Measurements from ENCODE around the gene HS3ST2.
A peak's percentile ranks its signal among the peaks of the same experiment; 100 is the strongest.

HS3ST2 gene

GRCh38 chr16:22898131-22898530 is 84.2 kb downstream of the HS3ST2 start:
- TF ChIP-seq TAF1 (IDR thresholded peaks at IDR 0.05; ENCODE audit: borderline replicate concordance, insufficient read depth, low read length): no peak
- TF ChIP-seq SIN3A (IDR thresholded peaks at IDR 0.05; ENCODE audit: borderline replicate concordance, insufficient read depth, low read length): no peak
- no peak for TF ChIP-seq POLR2AphosphoS5 (IDR thresholded peaks at IDR 0.05; ENCODE audit: low read depth, low read length)
- no peak for TF ChIP-seq REST (IDR thresholded peaks at IDR 0.05; ENCODE audit: insufficient read depth in 1 of 2, low read depth in 2 of 2, low read length in 2 of 2)
- no peak for TF ChIP-seq FOXP2 (optimal IDR thresholded peaks at IDR 0.05; ENCODE audit: borderline replicate concordance, extremely low read depth, extremely low read length, insufficient read depth)

DNA sequence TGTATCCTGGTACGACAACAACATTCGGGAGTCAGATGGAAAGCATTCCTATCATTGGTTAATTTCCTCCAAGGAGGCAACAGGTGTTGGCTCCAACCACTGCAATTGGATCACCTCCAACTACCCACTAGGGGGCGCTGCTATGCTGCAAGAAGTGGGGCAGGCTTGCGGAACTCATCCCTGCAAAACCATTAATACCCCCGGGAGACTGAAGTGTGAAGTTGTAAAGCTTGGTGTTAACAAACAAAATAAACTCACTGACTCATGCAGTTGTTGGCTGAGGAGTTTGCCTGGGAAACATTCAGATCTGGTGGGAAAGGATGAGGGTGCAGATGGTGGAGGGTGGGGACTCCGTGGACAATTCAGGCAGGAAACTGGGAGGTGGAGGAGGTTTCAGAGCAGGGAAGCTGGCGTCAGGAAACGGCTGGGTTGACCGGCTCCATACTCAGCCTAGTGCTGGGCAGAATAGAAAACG is 84.9 kb downstream of the HS3ST2 start:
- TF ChIP-seq POLR2AphosphoS5 (IDR thresholded peaks at IDR 0.05; ENCODE audit: low read depth, low read length) (no peak), FOXP2 (optimal IDR thresholded peaks at IDR 0.05; ENCODE audit: borderline replicate concordance, extremely low read depth, extremely low read length, insufficient read depth) (peak; percentile 68), REST (IDR thresholded peaks at IDR 0.05; ENCODE audit: insufficient read depth in 1 of 2, low read depth in 2 of 2, low read length in 2 of 2) (no peak), TAF1 (IDR thresholded peaks at IDR 0.05; ENCODE audit: borderline replicate concordance, insufficient read depth, low read length) (no peak)

DNA sequence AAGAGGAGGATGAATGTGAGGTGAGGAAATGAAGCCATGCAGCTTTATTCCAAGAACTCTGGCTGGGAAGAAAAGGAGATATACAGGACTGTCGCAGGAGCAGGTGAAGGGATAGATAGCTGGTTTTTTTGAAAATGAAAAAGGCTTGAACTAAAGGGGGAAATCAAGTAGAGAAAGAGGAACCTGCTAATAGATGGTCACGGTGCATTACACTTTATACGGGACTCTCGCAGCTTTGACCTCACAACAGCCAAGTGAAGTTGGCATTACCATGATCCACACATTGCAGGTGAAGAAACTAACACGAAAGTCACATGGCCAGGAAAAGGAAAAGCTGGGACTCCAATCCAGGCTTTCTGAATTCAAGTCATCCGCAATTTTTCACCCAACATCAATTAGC is 86.9 kb downstream of the HS3ST2 start:
- no peak for TF ChIP-seq SIN3A (IDR thresholded peaks at IDR 0.05; ENCODE audit: borderline replicate concordance, insufficient read depth, low read length)
- no peak for TF ChIP-seq TAF1 (IDR thresholded peaks at IDR 0.05; ENCODE audit: borderline replicate concordance, insufficient read depth, low read length)
- no peak for TF ChIP-seq POLR2AphosphoS5 (IDR thresholded peaks at IDR 0.05; ENCODE audit: low read depth, low read length)
- TF ChIP-seq REST (IDR thresholded peaks at IDR 0.05; ENCODE audit: insufficient read depth in 1 of 2, low read depth in 2 of 2, low read length in 2 of 2): no peak
- TF ChIP-seq FOXP2 (optimal IDR thresholded peaks at IDR 0.05; ENCODE audit: borderline replicate concordance, extremely low read depth, extremely low read length, insufficient read depth): no peak

DNA sequence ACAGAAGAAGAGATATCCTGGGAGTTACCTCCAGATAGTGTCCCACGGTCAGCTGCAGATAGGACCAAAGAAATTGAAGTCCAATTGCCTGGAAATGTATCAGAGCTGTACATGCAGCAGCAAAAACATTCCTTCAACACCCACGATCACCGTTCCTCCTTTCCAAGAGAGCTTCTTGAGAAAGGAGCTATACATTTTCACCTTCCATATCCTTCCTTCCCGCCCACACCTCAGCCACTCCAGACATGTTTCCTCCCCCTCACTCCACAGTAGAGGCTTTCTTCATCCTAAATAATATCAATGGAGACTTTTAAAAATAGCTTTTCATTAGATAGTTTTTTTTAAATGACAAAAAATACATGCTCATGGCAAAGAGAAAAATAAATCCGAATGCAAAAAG is 87.6 kb downstream of the HS3ST2 start:
- TF ChIP-seq SIN3A (IDR thresholded peaks at IDR 0.05; ENCODE audit: borderline replicate concordance, insufficient read depth, low read length): no peak
- TF ChIP-seq TAF1 (IDR thresholded peaks at IDR 0.05; ENCODE audit: borderline replicate concordance, insufficient read depth, low read length): no peak
- no peak for TF ChIP-seq FOXP2 (optimal IDR thresholded peaks at IDR 0.05; ENCODE audit: borderline replicate concordance, extremely low read depth, extremely low read length, insufficient read depth)
- no peak for TF ChIP-seq REST (IDR thresholded peaks at IDR 0.05; ENCODE audit: insufficient read depth in 1 of 2, low read depth in 2 of 2, low read length in 2 of 2)
- no peak for TF ChIP-seq POLR2AphosphoS5 (IDR thresholded peaks at IDR 0.05; ENCODE audit: low read depth, low read length)

DNA sequence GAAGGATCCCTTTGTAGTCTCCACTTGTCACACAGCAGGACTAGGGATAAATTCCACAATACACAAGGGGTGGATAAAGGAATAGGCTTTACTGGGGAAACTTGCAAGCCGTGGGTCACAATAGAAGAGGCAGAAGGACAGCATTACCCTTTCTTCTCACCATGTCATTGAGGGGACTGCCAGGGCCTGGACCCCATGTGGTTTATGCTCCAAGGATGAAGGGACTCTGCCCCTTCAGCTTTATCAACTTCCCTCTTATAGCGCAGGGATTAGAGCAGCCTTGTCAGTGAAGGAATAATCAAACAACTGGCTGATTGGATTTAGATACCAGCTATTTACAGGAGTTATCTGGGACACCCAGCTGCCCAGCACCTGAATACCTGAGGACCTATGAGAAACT is 89.8 kb downstream of the HS3ST2 start:
- TF ChIP-seq TAF1 (IDR thresholded peaks at IDR 0.05; ENCODE audit: borderline replicate concordance, insufficient read depth, low read length): no peak
